A673 (cell line): Measurements from ENCODE around the gene ASB16. TPM values are rescaled to one million over a fixed set of nuclear protein-coding genes. Genes with fewer than 3 reads are reported as not detected.

Experiments
- BruUV-seq: library from RNA; stranded (reverse); fragments of 400-500 nt; replicated peaks from 2 replicates; lab custom pipeline; 2021; lab: Mats Ljungman, UMichigan
- CTCF ChIA-PET: fragments of 300-600 bp; sonication (Branson Sonifier 250); formaldehyde crosslinking; loops from one replicate; lab custom pipeline; 2022; ENCODE audit warnings: antibody characterized with exemption; lab: Charles Lee
- POLR2A ChIA-PET: fragments of 300-600 bp; sonication (Branson Sonifier 250); formaldehyde crosslinking; loops from one replicate; lab custom pipeline; 2022; ENCODE audit warnings: antibody characterized with exemption; ENCODE audit not compliant: low non-redundant PET; lab: Charles Lee
- DNase-seq: peaks from one replicate; pipeline ENCODE4 v3.0.0-alpha.2; 2015; ENCODE audit warnings: low spot score
- H3K27ac ChIP-seq: fragments of 200-600 bp; sonication (generic); 2 replicates; pipeline ENCODE4 v1.5.1; 2016; ENCODE audit warnings: mixed run types, low read depth, mild to moderate bottlenecking, mixed read lengths, antibody characterized with exemption, low read length; ENCODE audit not compliant: poor library complexity, severe bottlenecking
- H3K27me3 ChIP-seq: fragments of 200-600 bp; sonication (generic); replicated peaks from 2 replicates; pipeline ENCODE4 v1.6.1; 2017; ENCODE audit warnings: mixed run types, low read depth, mild to moderate bottlenecking, mixed read lengths, antibody characterized with exemption, low read length; ENCODE audit not compliant: insufficient read depth, poor library complexity
- H3K36me3 ChIP-seq: fragments of 200-600 bp; sonication (generic); 2 replicates; pipeline ENCODE4 v1.6.1; 2016; ENCODE audit warnings: mixed run types, mild to moderate bottlenecking, mixed read lengths, antibody characterized with exemption, low read length; ENCODE audit not compliant: insufficient read depth, poor library complexity, severe bottlenecking
- H3K4me1 ChIP-seq: fragments of 200-600 bp; sonication (generic); 2 replicates; pipeline ENCODE4 v1.6.1; 2017; ENCODE audit warnings: mixed run types, mild to moderate bottlenecking, mixed read lengths, antibody characterized with exemption, low read length; ENCODE audit not compliant: insufficient read depth, poor library complexity, severe bottlenecking
- H3K4me3 ChIP-seq: fragments of 200-600 bp; sonication (generic); 2 replicates; pipeline ENCODE4 v1.5.1; 2016; ENCODE audit warnings: low read depth, mixed run types, mild to moderate bottlenecking, mixed read lengths, low read length; ENCODE audit not compliant: poor library complexity, severe bottlenecking
- H3K9me3 ChIP-seq: fragments of 200-600 bp; sonication (generic); 2 replicates; pipeline ENCODE4 v1.6.1; 2016; ENCODE audit warnings: mixed run types, low read depth, mild to moderate bottlenecking, mixed read lengths, antibody characterized with exemption, low read length; ENCODE audit not compliant: poor library complexity, severe bottlenecking
- CTCF ChIP-seq: fragments of 300-800, 200-600 bp; sonication (generic); conservative IDR thresholded peaks from 2 replicates; pipeline ENCODE4 v1.5.1; 2017; ENCODE audit warnings: low read depth, mild to moderate bottlenecking, antibody characterized with exemption, low read length, moderate library complexity, mixed read lengths
- EZH2 ChIP-seq: fragments of 200-600 bp; sonication (generic); IDR thresholded peaks from 2 replicates; pipeline ENCODE4 v1.6.1; 2017; ENCODE audit warnings: borderline replicate concordance, low read depth, mild to moderate bottlenecking, mixed read lengths, antibody characterized with exemption, low read length; ENCODE audit not compliant: poor library complexity, severe bottlenecking
- intact Hi-C: fragments of 100-400 bp; cut with micrococcal nuclease; formaldehyde crosslinking; loops from one replicate; pipeline ENCODE4 v1.10.0; 2022; ENCODE audit not compliant: unreplicated experiment
- total RNA-seq: library from RNA; stranded (reverse); gene quantifications from 2 replicates; pipeline ENCODE4 v1.2.3, GENCODE V29; 2021

ASB16 gene
- total RNA-seq, 1 experiment from 2014 or later: 0.17 TPM

- ChIA-PET CTCF (no interaction called here), POLR2A (no interaction called here)
- no peak for DNase-seq
- Histone ChIP-seq H3K4me1 (no peaks in the 10 kb centered on the region), H3K27ac (no peak overlapping the region), H3K9me3 (no peaks in the 10 kb centered on the region), H3K4me3 (no peak overlapping the region), H3K27me3 (no peaks in the 10 kb centered on the region), H3K36me3 (peaks cover 26% of the 10 kb centered on the region)
- intact Hi-C loops: no loop called here
- TF ChIP-seq EZH2 (no peak), CTCF (no peak)
- BruUV-seq: no TSS peak
Observed at GRCh38 chr17:44204441-44204882, 34.0 kb downstream of the ASB16 start.

- ChIA-PET POLR2A (interaction anchor here (0.7 kb wide), 1 partner anchor 114 kb away, joined by 3 read pairs; no protein-coding TSS in a partner anchor), CTCF (no interaction called here)
- Histone ChIP-seq H3K27ac (no peak overlapping the region), H3K4me3 (no peak overlapping the region), H3K4me1 (no peaks in the 10 kb centered on the region), H3K36me3 (peaks cover 40% of the 10 kb centered on the region), H3K27me3 (no peaks in the 10 kb centered on the region), H3K9me3 (no peaks in the 10 kb centered on the region)
- no peak for DNase-seq
- no TSS peak for BruUV-seq
- intact Hi-C loops: no loop called here
- no peak for TF ChIP-seq EZH2
- TF ChIP-seq CTCF: no peak
Observed at GRCh38 chr17:44205962-44206824, 35.7 kb downstream of the ASB16 start.

DNA sequence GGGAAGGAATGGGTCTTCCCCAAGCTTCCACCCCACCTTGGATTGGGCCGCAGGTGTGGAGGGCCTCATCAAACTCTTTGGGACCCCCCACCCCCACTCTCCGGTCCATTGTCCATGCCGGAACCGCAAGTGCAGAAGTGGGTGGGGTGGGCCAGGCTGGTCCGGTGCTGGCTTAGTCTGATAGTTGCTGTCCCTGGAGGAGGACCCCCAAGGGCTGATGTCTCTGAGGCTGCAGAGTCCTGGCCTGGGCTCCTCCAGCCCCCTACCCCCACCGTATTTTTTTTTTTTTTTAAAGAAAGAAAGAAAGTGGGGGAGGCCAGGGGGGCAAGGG is 36.3 kb downstream of the ASB16 start:
- BruUV-seq: no TSS peak
- Histone ChIP-seq H3K27ac (no peak overlapping the region), H3K9me3 (no peaks in the 10 kb centered on the region), H3K4me1 (no peaks in the 10 kb centered on the region), H3K4me3 (no peak overlapping the region), H3K36me3 (peaks cover 40% of the 10 kb centered on the region), H3K27me3 (no peaks in the 10 kb centered on the region)
- POLR2A ChIA-PET: no interaction called here
- intact Hi-C loops: no loop called here
- no peak for DNase-seq
- no peak for TF ChIP-seq CTCF
- no peak for TF ChIP-seq EZH2
- CTCF ChIA-PET: no interaction called here
